NCI-H1694 treated with DMSO at 0.1 percent for 48 hours (cell line): ENCODE data around the gene TACC2.
"Not testable (repeated sequence)": the region's sequence is repeated elsewhere in the genome, so short reads cannot be mapped to it uniquely, and the experiment has no call there.

ENCODE experiments used
- DNase-seq: peaks from one replicate; lab custom pipeline; 2025; lab: John Stamatoyannopoulos, UW

The TACC2 gene

GRCh38 chr10:121988361-121989324 lies at the start of gene TACC2:
Gene TACC2, plus strand, starts transcription at chr10:121989163. Its CDS starts 32,819 bp downstream, at chr10:122021982.
- no peak for DNase-seq

DNA sequence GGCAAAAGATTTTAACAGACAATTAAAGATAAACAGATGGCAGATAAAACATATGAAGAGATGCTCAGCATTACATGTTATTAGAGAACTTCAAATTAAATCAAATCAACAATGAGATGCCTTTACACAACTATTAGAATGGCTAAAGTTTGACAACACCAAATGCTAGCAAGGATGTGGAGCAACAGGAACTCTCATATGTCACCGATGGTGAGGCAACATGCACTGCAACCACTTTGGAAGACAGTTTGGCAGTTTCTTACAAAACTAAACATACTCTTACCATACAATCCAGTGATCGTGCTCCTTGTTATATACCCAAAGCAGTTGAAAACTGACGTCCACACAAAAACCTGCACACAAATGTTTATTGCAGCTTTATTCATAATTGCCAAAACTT lies 47.4 kb upstream of the TACC2 start:
- no peak for DNase-seq

DNA sequence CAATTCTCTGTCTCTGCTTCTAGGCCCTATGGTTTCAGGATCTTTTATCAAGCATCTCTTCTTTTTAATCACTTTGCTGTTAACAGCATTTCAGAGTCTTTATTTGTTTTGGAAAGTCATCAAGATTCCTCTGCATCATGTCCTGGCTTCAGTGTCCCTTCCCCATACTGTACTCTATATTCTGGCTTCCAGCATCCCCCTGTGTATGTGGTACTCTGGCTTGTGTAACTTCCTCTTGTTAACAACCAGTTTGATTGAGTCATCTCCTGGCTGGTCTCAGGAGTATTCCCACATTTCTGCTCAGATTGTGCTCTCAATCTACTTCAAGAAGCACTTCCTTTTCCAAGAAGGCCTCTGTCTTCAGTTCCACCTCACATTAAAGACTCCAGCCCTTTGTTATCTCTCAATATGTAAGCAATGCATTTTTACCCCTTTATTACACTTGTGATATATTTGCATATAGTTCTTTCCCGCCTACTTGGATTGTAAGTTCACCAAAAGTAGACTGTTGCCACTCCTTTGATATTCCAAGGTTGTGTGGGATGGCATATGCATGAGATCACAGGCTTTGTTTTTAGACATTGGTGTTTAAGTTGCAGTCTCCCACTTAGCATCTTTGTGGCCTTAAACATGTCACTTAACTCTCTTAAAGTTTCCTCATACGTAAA lies 46.1 kb upstream of the TACC2 start:
- no peak for DNase-seq

GRCh38 chr10:121947343-121948330 lies 41.3 kb upstream of the TACC2 start:
- no peak for DNase-seq

GRCh38 chr10:121949049-121949448 lies 39.9 kb upstream of the TACC2 start:
- no peak for DNase-seq

- no peak for DNase-seq
Observed at GRCh38 chr10:121949451-121949850, 39.5 kb upstream of the TACC2 start.

DNA sequence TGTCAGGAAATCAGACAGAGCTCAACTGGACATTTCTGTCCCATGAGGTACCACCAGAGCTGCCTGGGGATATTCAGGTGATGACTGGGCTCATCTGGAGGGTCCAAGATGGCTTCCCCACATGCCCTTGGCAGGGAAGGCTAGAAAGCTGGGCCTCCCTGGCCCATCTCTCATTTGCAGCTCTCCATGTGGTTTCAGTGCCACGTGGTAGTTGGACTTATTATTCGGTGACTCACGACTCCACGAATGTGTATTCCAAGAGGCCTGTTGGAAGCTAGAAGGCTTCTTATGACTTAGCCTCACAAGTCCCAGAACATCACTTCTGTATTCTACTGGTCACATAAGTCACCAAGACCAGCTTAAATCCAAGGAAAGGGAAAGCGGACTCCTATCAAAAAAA lies 36.7 kb upstream of the TACC2 start:
- DNase-seq = no peak

- no peak for DNase-seq
Observed at GRCh38 chr10:121956111-121957061, 32.6 kb upstream of the TACC2 start.

GRCh38 chr10:121959671-121960070 lies 29.3 kb upstream of the TACC2 start:
- DNase-seq = no peak

DNA sequence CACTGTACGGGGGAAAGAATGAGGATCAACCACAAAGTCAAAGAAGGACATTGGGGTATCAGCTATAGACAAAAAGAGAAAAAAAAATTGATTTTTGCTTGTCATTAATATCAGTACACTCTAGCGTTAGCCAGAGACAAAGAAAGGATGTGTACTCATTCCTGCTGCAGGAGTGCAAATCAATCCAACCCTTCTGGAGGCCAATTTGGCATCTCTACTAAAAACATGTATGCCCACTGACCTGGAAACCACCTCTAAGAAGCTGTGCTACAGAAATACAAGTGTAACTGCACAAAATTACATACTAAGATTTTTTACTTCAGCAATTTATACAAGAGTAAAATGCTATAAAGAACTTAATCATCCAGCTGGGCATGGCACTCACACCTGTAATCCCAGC lies 27.5 kb upstream of the TACC2 start:
- DNase-seq = no peak

DNA sequence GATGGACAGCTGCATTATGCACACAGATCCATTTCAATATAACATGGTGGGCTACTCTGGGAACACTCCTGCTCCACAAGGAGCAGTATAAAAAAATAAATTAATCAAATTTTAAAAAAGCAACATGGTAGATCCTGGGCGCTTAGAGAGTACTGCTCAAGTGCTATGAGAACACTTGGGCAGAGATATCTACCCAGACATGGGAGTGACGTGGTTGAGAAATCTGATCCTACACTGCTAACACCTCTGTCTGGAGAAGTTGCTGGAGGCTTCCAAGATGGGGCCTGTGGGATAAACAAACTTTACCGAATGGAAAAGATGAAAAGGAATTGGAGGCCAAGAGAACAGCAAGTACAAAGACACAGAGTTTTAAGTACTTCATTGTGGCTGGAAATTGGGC lies 23.0 kb upstream of the TACC2 start:
- no peak for DNase-seq

GRCh38 chr10:121969086-121969485 lies 19.9 kb upstream of the TACC2 start:
- DNase-seq = not testable (repeated sequence)

DNA sequence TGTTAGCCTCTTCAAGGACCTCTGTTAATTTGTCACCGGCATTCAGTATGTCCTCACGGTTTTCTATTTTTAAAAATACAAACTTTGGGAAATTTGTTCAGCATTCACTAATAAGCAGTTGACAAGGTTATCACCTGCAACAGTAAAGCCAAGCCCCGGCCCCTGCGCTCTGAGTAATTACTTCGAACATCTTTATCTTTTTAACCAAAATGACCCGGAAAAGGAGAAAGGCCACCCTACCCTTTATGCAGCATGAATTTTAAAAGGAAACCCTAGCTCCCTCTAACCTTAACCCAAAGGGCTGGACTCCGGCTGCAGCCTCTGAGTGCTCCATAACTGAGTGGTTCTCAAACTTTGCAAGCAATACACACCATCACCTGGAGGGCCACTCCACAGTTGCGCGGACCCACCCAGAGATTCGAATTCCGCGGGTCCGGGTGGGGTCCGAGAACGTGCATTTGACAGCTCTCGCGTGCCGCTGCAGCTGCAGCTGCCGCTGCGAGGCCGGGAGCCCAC lies 14.9 kb upstream of the TACC2 start:
- no peak for DNase-seq

- no peak for DNase-seq
Observed at GRCh38 chr10:121974535-121975294, 14.2 kb upstream of the TACC2 start, which contains the start of gene NSMCE4A. Gene NSMCE4A, minus strand, starts transcription at chr10:121975217. Its CDS starts 52 bp downstream, at chr10:121975165.

DNA sequence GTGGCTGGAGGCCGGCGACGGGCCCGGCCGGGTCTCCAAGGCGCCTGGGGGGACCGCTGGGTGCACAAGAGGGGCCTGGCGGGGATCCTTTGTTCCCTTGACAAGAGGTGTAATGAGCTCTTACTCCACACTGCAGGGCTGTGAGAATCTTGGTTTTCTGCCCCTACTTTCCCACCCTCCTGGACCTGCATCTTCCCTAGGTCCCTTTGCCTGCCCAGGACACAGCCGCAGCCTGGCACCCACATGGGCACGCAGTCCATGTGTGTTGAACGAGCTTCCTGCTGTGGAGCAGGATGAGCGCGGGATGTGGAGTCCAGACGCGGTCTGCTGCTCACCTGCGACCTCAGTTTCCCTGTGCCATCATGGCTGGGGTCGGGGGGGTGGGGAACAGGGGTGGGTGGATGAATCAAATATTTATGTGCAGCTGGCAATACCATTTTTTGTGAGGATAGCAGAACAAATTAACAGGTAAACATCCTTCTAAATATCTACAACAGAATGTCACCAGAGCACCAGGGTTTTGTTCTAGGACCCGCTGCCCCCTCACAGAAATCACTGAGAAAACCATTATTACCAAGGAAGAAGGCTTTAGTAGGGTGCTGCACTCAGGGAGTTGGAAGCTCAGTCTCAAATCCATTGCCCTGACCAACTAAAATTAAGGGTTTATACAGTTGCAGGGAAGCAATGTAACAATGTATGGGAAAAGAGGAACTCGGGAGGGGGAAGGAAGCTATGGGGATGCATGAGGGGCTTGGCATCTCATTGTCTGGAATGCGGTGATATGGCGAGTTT lies 13.5 kb upstream of the TACC2 start:
- peak; percentile 0 for DNase-seq

- no peak for DNase-seq
Observed at GRCh38 chr10:121976607-121977006, 12.4 kb upstream of the TACC2 start.

DNA sequence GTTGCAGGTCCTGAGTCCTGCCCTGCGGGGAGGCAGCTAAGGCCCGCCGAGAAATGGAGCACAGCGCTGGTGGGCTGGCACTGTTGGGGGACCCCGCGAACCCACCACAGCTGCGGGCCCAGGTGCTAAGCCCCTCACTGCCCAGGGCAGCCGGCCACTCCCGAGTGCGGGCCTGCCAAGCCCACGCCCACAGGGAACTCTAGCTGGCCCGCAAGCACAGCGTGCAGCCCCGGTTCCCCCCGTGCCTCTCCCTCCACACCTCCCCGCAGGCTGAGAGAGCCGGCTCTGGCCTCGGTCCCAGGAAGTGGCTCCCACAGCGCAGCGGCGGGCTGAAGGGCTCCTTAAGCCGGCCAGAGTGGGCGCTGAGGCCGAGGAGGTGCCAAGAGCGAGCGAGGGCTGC lies 10.5 kb upstream of the TACC2 start:
- no peak for DNase-seq

DNA sequence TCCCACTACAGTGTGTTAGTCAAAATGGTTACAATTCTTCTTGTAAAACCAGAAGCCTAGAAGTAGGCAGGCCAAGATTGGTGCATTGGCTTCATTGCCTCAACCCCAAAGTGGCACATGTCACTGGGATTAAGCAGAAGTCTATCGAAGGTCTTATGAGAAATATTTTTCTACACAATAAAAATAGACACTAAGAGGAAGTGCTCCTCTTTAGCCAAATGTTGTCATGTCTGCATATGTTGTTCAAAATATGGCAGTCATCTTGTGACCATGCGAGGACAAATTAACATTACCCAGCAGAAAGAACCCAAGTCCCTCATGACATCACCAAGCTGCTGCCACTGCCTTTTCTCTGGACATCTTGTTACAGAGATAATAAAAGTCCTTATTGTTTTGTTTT lies 7.6 kb upstream of the TACC2 start:
- no peak for DNase-seq

GRCh38 chr10:121983852-121984251 lies 5.1 kb upstream of the TACC2 start:
- no peak for DNase-seq
